HL-60 (cell line): ENCODE results near the gene PRIMPOL.

Experiments
- CTCF ChIP-seq: IDR thresholded peaks from one replicate; pipeline ENCODE4 v1.5.1; 2011; ENCODE audit warnings: low read length, control low read depth, inconsistent platforms; ENCODE audit not compliant: insufficient read depth
- GABPA ChIP-seq: IDR thresholded peaks from 2 replicates; pipeline ENCODE4 v1.6.1; 2012; ENCODE audit warnings: low read depth
- POLR2AphosphoS5 ChIP-seq: IDR thresholded peaks from 2 replicates; pipeline ENCODE4 v1.6.1; 2012; ENCODE audit warnings: low read depth
- REST ChIP-seq: IDR thresholded peaks from 2 replicates; pipeline ENCODE4 v1.6.1; 2012; ENCODE audit warnings: low read depth; ENCODE audit not compliant: insufficient replicate concordance

- TF ChIP-seq CTCF (no peak), REST (no peak), POLR2AphosphoS5 (no peak), GABPA (no peak)
These were observed 21.4 kb upstream of the PRIMPOL start for GRCh38 chr4:184628103-184628502.
